CD4-positive, alpha-beta T cell (primary cell): Measurements from ENCODE around the gene ACOT12. TPM values are rescaled to one million over a fixed set of nuclear protein-coding genes. Genes with fewer than 3 reads are reported as not detected.
A peak's percentile ranks its signal among the peaks of the same experiment; 100 is the strongest.

ENCODE experiments used
- ATAC-seq: fragments of 200-7000 bp; cut with Tn5 transposase; one replicate; pipeline ENCODE4 v1.10.0; 2022; ENCODE audit warnings: mild to moderate bottlenecking; ENCODE audit not compliant: poor library complexity
- CTCF ChIA-PET: fragments of 350-600 bp; sonication (Branson Sonifier 250); formaldehyde crosslinking; loops from one replicate; lab custom pipeline; 2021; ENCODE audit warnings: antibody characterized with exemption, inconsistent platforms; lab: Charles Lee
- POLR2A ChIA-PET: fragments of 350-600 bp; sonication (Branson Sonifier 250); formaldehyde crosslinking; loops from one replicate; lab custom pipeline; 2021; ENCODE audit warnings: antibody characterized with exemption, inconsistent platforms; lab: Charles Lee
- DNase-seq, 14 experiments: peaks; one replicate each; pipeline ENCODE4 v3.0.0-alpha.2; 2013 to 2020; ENCODE audit warnings: mixed read lengths in 2 of 14
- H3K27ac ChIP-seq, 2 donors: one replicate each; pipeline versions ENCODE4 v1.5.1 to v1.7.0; 2013; ENCODE audit warnings: low read length in 2 of 2, low read depth in 1 of 2, mild to moderate bottlenecking in 1 of 2
- H3K27me3 ChIP-seq, 2 experiments: 1 replicate in 1 of 2; 2 replicates in 1 of 2; pipeline versions ENCODE4 v1.6.1 to v1.7.0; 2013; ENCODE audit warnings: low read length in 2 of 2, control low read depth in 1 of 2, mild to moderate bottlenecking in 1 of 2, moderate library complexity in 1 of 2; ENCODE audit not compliant: insufficient read depth in 2 of 2, control insufficient read depth in 1 of 2
- H3K36me3 ChIP-seq: one replicate; pipeline ENCODE4 v1.6.1; 2013; ENCODE audit warnings: low read length, control low read depth; ENCODE audit not compliant: insufficient read depth
- H3K4me1 ChIP-seq: one replicate; pipeline ENCODE4 v1.6.1; 2013; ENCODE audit warnings: low read length, control low read depth; ENCODE audit not compliant: insufficient read depth
- H3K4me3 ChIP-seq: one replicate; pipeline ENCODE4 v1.5.1; 2013; ENCODE audit warnings: mild to moderate bottlenecking, low read length, moderate library complexity
- H3K9me3 ChIP-seq, 2 experiments: 1 replicate in 1 of 2; 2 replicates in 1 of 2; pipeline versions ENCODE4 v1.6.1 to v1.7.0; 2013; ENCODE audit warnings: low read length in 2 of 2, mild to moderate bottlenecking in 2 of 2, control low read depth in 1 of 2, moderate library complexity in 1 of 2; ENCODE audit not compliant: control insufficient read depth in 1 of 2, insufficient read depth in 1 of 2
- H3K27ac Mint-ChIP-seq: one replicate; pipeline ENCODE4 v1.8.0; 2020; ENCODE audit warnings: mixed read lengths
- H3K27me3 Mint-ChIP-seq: one replicate; pipeline ENCODE4 v1.8.0; 2021; ENCODE audit warnings: mixed read lengths
- H3K36me3 Mint-ChIP-seq: one replicate; pipeline ENCODE4 v1.8.0; 2021; ENCODE audit warnings: low read depth, mixed read lengths
- H3K4me1 Mint-ChIP-seq: one replicate; pipeline ENCODE4 v1.8.0; 2021; ENCODE audit warnings: low read depth, mixed read lengths
- H3K4me3 Mint-ChIP-seq: one replicate; pipeline ENCODE4 v1.8.0; 2020; ENCODE audit warnings: mild to moderate bottlenecking, mixed read lengths
- H3K9me3 Mint-ChIP-seq: one replicate; pipeline ENCODE4 v1.8.0; 2020; ENCODE audit warnings: mixed read lengths
- intact Hi-C, 2 experiments: fragments of 100-400 bp; cut with DNase I in 1 of 2; cut with micrococcal nuclease in 1 of 2; formaldehyde crosslinking; loops; one replicate each; pipeline versions ENCODE4 v1.15.1 to v1.9.0; 2023 to 2025; cut with DNase I, micrococcal nuclease
- total RNA-seq, 174 experiments: library from RNA in 2 of 174; stranded (reverse) in 2 of 174; gene quantifications; one replicate each; pipeline ENCODE4 v1.2.3 and lab custom pipeline; 2021 to 2026
- TF ChIP-seq, protein P1 (sequence below): fragments of 200-600 bp; IDR thresholded peaks from one replicate; pipeline ENCODE4 v1.8.0; 2022; ENCODE audit warnings: antibody characterized with exemption, mild to moderate bottlenecking

ACOT12 gene
- total RNA-seq, 2 experiments from 2014 or later: 0.39 to 0.44 TPM

DNA sequence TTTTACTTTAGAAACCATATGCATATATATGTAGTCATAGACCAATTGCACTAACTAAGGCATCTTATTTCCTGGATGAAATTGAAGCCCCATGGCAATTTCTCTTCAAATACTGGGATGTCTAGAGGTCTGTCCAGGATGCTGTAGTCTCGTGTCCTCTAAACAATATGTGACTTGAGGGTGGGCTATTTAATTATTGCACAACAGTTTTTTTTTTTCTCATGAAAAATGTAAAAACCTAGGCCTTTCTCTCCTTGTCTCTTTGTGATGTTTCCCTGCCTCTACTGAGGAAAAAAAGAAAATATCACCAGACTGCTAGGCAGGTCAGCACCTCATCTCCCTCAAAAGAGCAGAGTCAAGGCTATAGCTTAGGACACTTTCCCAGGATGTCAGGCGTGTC lies 58.0 kb downstream of the ACOT12 start:
- Histone ChIP-seq H3K36me3 (no peaks in the 10 kb centered on the region), H3K4me1 (no peaks in the 10 kb centered on the region), H3K4me3 (no peak overlapping the region), H3K9me3 (no peaks in the 10 kb centered on the region), H3K27me3 (no peaks in the 10 kb centered on the region), H3K27ac (no peak overlapping the region)
- no peak for DNase-seq
- Mint-ChIP-seq H3K9me3 (no peaks in the 10 kb centered on the region), H3K4me3 (no peak overlapping the region), H3K4me1 (no peaks in the 10 kb centered on the region), H3K27ac (no peak overlapping the region), H3K36me3 (no peaks in the 10 kb centered on the region), H3K27me3 (no peaks in the 10 kb centered on the region)
- ATAC-seq: no peak
- TF ChIP-seq, protein P1, sequence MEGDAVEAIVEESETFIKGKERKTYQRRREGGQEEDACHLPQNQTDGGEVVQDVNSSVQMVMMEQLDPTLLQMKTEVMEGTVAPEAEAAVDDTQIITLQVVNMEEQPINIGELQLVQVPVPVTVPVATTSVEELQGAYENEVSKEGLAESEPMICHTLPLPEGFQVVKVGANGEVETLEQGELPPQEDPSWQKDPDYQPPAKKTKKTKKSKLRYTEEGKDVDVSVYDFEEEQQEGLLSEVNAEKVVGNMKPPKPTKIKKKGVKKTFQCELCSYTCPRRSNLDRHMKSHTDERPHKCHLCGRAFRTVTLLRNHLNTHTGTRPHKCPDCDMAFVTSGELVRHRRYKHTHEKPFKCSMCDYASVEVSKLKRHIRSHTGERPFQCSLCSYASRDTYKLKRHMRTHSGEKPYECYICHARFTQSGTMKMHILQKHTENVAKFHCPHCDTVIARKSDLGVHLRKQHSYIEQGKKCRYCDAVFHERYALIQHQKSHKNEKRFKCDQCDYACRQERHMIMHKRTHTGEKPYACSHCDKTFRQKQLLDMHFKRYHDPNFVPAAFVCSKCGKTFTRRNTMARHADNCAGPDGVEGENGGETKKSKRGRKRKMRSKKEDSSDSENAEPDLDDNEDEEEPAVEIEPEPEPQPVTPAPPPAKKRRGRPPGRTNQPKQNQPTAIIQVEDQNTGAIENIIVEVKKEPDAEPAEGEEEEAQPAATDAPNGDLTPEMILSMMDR: no peak
- POLR2A ChIA-PET: no interaction called here
- intact Hi-C loops: no loop called here
- CTCF ChIA-PET: no interaction called here

DNA sequence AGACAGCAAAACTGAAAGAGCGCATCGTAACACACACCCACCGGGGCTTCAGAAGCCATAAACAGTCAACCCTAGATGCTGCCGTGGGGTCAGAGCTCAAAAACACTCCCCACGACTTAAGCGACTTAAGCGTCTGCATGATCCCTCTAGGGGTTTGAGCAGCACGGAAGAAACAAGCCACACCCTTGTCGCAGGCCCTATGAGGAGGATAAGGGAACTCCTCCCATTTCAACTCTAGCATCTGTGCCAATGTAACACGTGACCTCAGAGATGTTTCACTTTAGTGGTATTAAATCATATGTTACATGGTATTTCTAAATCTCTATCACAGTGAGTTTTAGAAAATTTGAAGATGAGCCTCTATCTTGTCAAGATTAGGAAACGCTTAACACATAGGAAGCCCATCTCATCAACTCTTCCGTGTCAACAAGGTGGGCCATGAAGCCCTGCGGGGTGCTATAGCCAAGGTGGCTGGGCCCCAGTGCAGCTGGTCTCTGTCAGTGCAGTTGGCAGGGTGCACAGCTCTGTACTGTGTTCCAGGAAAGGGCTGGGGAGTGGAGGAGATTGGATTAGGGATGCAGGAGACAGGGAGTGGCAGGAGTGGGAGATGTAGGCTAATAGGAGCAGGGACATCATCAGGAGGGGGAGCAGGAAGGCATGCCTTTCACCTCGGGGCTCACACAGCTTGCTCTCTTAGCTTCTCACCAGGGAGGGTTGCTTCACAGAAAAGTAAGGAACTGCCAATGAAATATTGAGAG lies 59.5 kb downstream of the ACOT12 start:
- Mint-ChIP-seq H3K36me3 (no peaks in the 10 kb centered on the region), H3K27ac (no peak overlapping the region), H3K9me3 (no peaks in the 10 kb centered on the region), H3K4me3 (no peak overlapping the region), H3K4me1 (no peaks in the 10 kb centered on the region), H3K27me3 (no peaks in the 10 kb centered on the region)
- Histone ChIP-seq H3K36me3 (no peaks in the 10 kb centered on the region), H3K27me3 (no peaks in the 10 kb centered on the region), H3K4me3 (no peak overlapping the region), H3K9me3 (no peaks in the 10 kb centered on the region), H3K27ac (no peak overlapping the region), H3K4me1 (no peaks in the 10 kb centered on the region)
- no peak for ATAC-seq
- ChIA-PET POLR2A (no interaction called here), CTCF (no interaction called here)
- intact Hi-C loops: no loop called here
- peak in 1 of 14 experiments; percentile 7 for DNase-seq
- TF ChIP-seq, protein P1: no peak

DNA sequence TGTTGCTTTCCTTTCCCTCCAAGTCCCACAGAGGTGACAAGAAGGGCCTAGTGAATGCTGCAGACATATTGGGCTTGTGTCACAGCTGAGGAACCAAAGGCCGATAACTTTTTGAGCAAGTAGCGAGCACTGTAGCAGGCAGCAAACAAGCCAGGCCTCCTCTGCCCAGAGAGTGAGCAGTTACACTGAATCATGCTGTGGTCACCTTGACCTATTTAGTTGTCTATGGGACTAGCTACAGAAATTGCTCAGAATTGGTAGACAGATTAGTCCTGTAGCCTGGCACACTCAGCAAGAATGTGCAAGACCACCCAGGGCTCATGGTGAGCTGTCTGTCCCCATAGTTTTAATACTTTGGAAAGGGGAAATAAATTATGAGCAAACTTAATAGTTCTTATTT lies 67.4 kb downstream of the ACOT12 start:
- H3K27ac ChIP-seq: no peak overlapping the region
- POLR2A ChIA-PET: no interaction called here
- no peaks in the 10 kb centered on the region for H3K27me3 Mint-ChIP-seq
- no peaks in the 10 kb centered on the region for H3K4me1 Mint-ChIP-seq
- ATAC-seq: no peak
- no peak overlapping the region for H3K27ac Mint-ChIP-seq
- CTCF ChIA-PET: no interaction called here
- no peaks in the 10 kb centered on the region for H3K36me3 ChIP-seq
- H3K27me3 ChIP-seq: no peaks in the 10 kb centered on the region
- no peaks in the 10 kb centered on the region for H3K4me1 ChIP-seq
- TF ChIP-seq, protein P1: no peak
- no peaks in the 10 kb centered on the region for H3K9me3 Mint-ChIP-seq
- no peaks in the 10 kb centered on the region for H3K36me3 Mint-ChIP-seq
- intact Hi-C loops: no loop called here
- H3K9me3 ChIP-seq: no peaks in the 10 kb centered on the region
- no peak for DNase-seq
- H3K4me3 Mint-ChIP-seq: no peak overlapping the region
- no peak overlapping the region for H3K4me3 ChIP-seq
